Body of pancreas (tissue), 4 donors: ENCODE results near the gene UBR1.

Source experiments
- CTCF ChIP-seq, 7 experiments: fragments of 450-650 bp in 4 of 7; fragments of 200-600 bp in 3 of 7; sonication (generic) in 3 of 7; IDR thresholded peaks; one replicate each; pipeline ENCODE4 v1.5.1; 2016 to 2019; ENCODE audit warnings: antibody characterized with exemption in 7 of 7
- POLR2A ChIP-seq, 3 donors: fragments of 450-650 bp; IDR thresholded peaks; one replicate each; pipeline ENCODE4 v1.6.1; 2016; ENCODE audit warnings: antibody characterized with exemption in 3 of 3, mild to moderate bottlenecking in 2 of 3

DNA sequence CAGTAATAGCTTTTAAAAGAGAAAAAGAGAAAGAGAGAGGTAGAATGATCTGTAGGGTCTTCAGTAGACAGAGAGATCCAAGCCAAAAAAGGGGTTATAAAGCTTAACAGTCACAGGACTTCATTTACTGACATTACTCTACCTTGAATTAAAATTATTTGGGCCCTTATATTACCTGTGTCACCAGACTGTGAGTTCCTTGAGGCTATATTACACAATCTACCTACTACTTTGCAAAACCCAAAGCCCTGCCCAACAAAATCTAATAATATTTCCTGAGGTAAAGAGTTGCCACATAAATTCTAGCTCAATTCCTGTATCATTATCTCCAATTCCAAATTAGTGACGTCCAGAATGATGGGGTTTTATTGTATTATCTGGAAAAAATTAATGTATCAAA, 1.9 kb downstream of the UBR1 start:
- TF ChIP-seq CTCF (IDR thresholded peaks at IDR 0.05) (no peak), POLR2A (IDR thresholded peaks at IDR 0.05) (no peak)
